Pons (tissue), 1 donor: ENCODE measurements around the gene BMP6.

Source experiments
- DNase-seq: peaks from one replicate; pipeline ENCODE4 v3.0.0-alpha.2; 2016; ENCODE audit warnings: low spot score

BMP6 gene

GRCh38 chr6:7906741-7907140, 180.8 kb downstream of the BMP6 start:
- DNase-seq = no peak

- DNase-seq = no peak
Measured at GRCh38 chr6:7907159-7907558, 181.3 kb downstream of the BMP6 start.

DNA sequence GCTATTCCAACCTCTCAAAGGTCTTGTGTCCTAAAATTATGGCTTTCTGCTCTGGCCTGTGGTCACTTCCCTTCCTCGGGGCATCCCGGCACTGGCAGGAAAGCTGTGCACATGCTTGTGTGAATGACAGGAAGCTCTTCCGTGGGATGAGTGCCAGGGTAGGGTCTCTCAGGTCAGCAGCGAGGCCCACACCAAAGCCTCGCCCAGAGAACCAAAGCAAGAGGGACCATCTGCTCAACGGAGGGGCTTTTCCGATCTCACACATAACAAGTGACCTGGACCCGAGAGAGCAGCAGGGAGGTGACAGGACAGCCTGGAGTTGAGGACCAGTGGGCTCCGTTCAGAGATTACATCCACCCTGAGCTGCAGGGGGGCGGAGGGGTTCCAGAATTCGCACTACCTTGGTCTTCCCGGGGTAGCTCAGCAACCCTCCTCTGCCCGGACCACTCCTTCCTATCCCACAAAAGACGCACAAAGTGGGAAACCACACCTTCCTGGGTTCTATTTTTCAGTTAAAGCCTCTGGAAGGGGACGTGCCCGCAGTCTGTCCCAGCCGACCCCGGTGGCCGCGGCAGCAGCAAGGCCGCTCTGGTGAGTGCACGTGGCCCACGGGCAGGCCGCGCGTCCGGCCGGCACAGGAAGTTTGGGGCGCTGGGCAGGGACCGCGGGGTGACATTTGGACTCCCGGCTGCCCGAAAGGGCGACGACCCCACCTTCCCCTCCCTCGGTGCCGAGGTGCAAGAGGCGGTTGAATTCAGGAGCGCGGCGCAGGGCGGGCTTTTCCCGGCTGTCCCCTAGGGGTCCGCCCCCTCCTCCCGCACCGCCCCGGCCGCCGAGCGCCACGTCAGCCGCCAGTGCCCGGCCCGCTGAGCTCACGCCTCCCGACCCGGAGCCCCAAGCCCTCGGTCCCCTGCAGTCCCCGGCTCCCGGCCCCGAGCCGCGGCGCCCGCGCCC, 183.7 kb downstream of the BMP6 start:
- DNase-seq = no peak

- DNase-seq = no peak
Measured at GRCh38 chr6:7910298-7910653, 184.4 kb downstream of the BMP6 start.

GRCh38 chr6:7910654-7911344, 184.9 kb downstream of the BMP6 start, which contains the start of gene TXNDC5:
Gene TXNDC5, minus strand, starts transcription at chr6:7910788. Its CDS starts 12 bp downstream, at chr6:7910776.
- peak; percentile 51 for DNase-seq

- no peak for DNase-seq
Measured at GRCh38 chr6:7911345-7911725, 185.4 kb downstream of the BMP6 start.

- no peak for DNase-seq
Measured at GRCh38 chr6:7912024-7912423, 186.1 kb downstream of the BMP6 start.

GRCh38 chr6:7912736-7913517, 187.0 kb downstream of the BMP6 start:
- no peak for DNase-seq

GRCh38 chr6:7914311-7914710, 188.4 kb downstream of the BMP6 start:
- DNase-seq = no peak

DNA sequence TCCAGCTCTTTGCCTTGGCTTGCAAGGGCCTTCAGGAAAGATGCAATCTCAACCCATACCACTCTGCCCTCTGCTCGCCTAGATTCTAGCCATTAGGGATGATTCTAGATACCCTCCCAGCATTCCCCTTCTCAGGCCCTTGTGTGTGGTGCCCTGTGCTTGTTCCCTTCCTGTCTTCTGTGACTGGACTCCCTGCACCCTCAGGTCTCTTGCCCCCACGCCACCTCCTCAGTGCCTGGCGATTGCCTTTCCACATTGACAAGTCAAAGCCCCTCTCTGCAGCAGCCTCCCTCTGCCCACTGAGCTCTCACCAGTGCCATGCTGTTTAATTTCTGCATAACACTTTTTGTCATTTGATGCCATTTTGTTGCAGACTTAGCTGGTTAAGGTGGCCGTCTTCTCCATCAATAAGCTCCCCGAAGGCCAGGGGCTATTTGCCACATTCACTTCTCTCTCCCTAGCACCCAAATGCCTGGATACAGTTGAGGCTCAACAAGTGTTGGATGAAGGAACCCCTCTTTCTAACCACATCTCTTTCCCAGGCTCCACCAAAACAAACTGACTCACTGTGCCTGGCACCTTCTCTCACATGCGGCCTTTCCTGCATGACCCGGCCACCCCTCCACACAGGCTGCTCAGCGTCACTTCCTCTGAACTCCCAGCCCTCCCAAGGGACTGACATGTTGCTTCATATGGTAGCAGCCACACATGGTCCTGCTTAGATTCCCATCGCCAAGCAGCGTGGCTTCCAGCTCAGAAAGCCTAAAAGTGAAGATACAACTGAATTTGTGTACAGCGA, 189.3 kb downstream of the BMP6 start:
- DNase-seq = no peak

GRCh38 chr6:7916959-7917358, 191.1 kb downstream of the BMP6 start:
- no peak for DNase-seq

DNA sequence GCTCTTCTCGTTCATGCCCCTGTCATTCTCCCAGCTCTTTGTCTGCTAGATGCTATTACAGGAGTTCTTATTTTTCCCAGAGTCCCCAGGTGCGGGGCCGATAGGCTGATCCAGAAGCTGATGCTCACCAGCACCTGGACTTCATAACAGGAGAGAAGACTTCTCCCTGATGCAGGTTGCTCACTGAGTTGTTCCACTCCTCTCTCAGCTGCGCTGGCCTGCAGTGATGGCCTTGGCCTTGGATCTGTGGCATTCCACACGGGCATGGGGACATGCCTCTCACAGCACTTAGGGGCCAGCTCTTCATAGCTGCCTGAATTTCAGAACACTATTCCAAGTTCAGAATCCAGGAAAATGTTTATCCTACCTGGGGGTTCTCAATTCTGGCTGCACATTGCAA, 191.8 kb downstream of the BMP6 start:
- DNase-seq = no peak

DNA sequence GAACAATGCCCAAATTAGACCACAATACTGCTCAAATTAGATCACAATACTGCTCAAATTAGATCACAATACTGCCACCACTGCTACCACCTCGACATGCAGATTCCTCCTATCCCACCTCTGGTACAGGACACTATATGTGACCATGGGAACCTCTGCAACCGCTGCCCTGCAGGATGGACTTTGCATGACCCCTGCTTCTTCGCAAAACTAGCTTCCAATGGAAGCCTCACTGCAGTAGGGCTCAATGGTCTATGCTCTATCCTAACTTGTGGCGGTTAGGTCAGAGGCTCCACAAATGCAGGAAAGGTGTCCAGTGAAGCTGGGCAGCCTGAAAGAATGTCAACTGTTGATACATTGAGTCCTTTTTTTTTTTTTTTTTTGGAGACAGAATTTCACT, 192.5 kb downstream of the BMP6 start:
- no peak for DNase-seq

DNA sequence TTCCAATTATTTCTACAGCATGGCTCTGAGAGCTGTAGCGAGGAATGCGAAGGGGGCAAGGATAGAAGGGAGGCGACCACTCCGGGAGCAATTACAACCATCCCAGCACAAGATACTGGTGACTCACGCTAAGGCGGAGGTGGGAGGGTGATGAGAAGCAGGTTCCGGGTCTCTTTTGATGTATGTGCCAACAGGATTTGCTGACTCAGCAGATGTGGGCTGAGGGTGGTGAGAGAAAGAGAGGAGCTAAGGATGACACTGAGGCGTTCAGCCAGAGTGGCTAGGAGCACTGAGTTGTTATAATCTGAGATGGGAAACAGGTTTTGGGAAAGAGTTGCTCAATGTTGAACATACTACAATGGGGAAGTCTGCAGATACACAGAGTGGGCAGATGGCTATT, 194.0 kb downstream of the BMP6 start:
- DNase-seq = no peak

- no peak for DNase-seq
Measured at GRCh38 chr6:7920425-7920824, 194.5 kb downstream of the BMP6 start.

GRCh38 chr6:7921046-7921445, 195.1 kb downstream of the BMP6 start:
- no peak for DNase-seq

GRCh38 chr6:7921632-7922092, 195.8 kb downstream of the BMP6 start:
- DNase-seq = no peak

- no peak for DNase-seq
Measured at GRCh38 chr6:7922596-7922995, 196.7 kb downstream of the BMP6 start.

DNA sequence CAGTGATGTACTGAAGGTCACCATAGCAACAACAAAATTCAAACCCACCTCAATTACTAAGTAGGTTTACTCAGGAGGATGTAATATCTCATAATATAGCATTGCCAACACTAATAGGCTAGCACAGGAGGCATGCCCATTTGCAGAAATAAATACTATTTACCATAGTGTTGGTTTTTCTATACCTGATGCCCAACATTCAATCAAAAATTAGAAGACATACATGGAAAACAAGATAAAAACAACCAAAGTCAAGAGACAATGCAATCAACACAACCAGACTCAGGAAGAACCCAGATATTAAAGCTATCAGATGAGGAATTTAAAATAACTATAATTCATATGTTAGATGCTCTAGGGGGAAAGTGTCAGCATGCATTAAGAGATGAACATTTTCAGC, 199.0 kb downstream of the BMP6 start:
- DNase-seq = no peak
